GM23248 (cell line): ENCODE results near the gene ATP5F1D. TPM values are rescaled to one million over a fixed set of nuclear protein-coding genes. Genes with fewer than 3 reads are reported as not detected.

Experiments used
- DNase-seq: peaks from one replicate; pipeline ENCODE4 v3.0.0-alpha.2; 2015
- H2AFZ ChIP-seq: fragments of 200-600 bp; sonication (generic); 2 replicates; pipeline ENCODE4 v1.6.1; 2016; ENCODE audit warnings: antibody characterized with exemption
- H3F3A ChIP-seq: fragments of 200-600 bp; sonication (generic); 2 replicates; pipeline ENCODE4 v1.6.1; 2016; ENCODE audit warnings: mild to moderate bottlenecking, antibody characterized with exemption, mixed run types; ENCODE audit not compliant: insufficient read depth
- H3K27ac ChIP-seq: fragments of 200-600 bp; sonication (generic); 2 replicates; pipeline ENCODE4 v1.5.1; 2016; ENCODE audit warnings: mild to moderate bottlenecking
- H3K27me3 ChIP-seq: fragments of 200-600 bp; sonication (generic); replicated peaks from 2 replicates; pipeline ENCODE4 v1.6.1; 2016; ENCODE audit warnings: mild to moderate bottlenecking; ENCODE audit not compliant: insufficient read depth
- H3K36me3 ChIP-seq: fragments of 200-600 bp; sonication (generic); 2 replicates; pipeline ENCODE4 v1.6.1; 2016; ENCODE audit warnings: low read depth, mild to moderate bottlenecking
- H3K4me1 ChIP-seq: fragments of 200-600 bp; sonication (generic); 2 replicates; pipeline ENCODE4 v1.6.1; 2016; ENCODE audit warnings: mild to moderate bottlenecking; ENCODE audit not compliant: insufficient read depth
- H3K4me2 ChIP-seq: fragments of 200-600 bp; sonication (generic); one replicate; pipeline ENCODE4 v1.6.1; 2016; ENCODE audit warnings: mild to moderate bottlenecking; ENCODE audit not compliant: unreplicated experiment
- H3K4me3 ChIP-seq: fragments of 200-600 bp; sonication (generic); 2 replicates; pipeline ENCODE4 v1.5.1; 2016; ENCODE audit warnings: mild to moderate bottlenecking
- H3K79me2 ChIP-seq: fragments of 200-600 bp; sonication (generic); 2 replicates; pipeline ENCODE4 v1.6.1; 2016; ENCODE audit warnings: mild to moderate bottlenecking; ENCODE audit not compliant: insufficient read depth
- H3K9ac ChIP-seq: fragments of 200-600 bp; sonication (generic); 2 replicates; pipeline ENCODE4 v1.6.1; 2016; ENCODE audit warnings: mild to moderate bottlenecking
- H3K9me2 ChIP-seq: fragments of 200-600 bp; sonication (generic); 2 replicates; pipeline ENCODE4 v1.6.1; 2016; ENCODE audit warnings: mixed run types, mild to moderate bottlenecking, moderate library complexity; ENCODE audit not compliant: insufficient read depth
- H3K9me3 ChIP-seq: fragments of 200-600 bp; sonication (generic); one replicate; pipeline ENCODE4 v1.6.1; 2017; ENCODE audit warnings: low read depth
- H4K20me1 ChIP-seq: fragments of 200-600 bp; sonication (generic); 2 replicates; pipeline ENCODE4 v1.6.0; 2016; ENCODE audit not compliant: insufficient read depth
- EZH2 ChIP-seq: fragments of 200-600 bp; sonication (generic); IDR thresholded peaks from 2 replicates; pipeline ENCODE4 v1.6.1; 2018; ENCODE audit warnings: antibody characterized with exemption, mild to moderate bottlenecking; ENCODE audit not compliant: insufficient read depth, poor library complexity, severe bottlenecking
- EZH2phosphoT487 ChIP-seq: fragments of 200-600 bp; sonication (generic); IDR thresholded peaks from 2 replicates; pipeline ENCODE4 v1.6.1; 2018; ENCODE audit warnings: antibody characterized with exemption, moderate library complexity, mild to moderate bottlenecking, low read depth; ENCODE audit not compliant: insufficient read depth
- WGBS, 2 experiments: methylation state at CpG; one replicate each; pipeline ENCODE4 v1.1.6; 2015 to 2017; ENCODE audit warnings: low lambda C conversion rate in 2 of 2, low coverage in 1 of 2; ENCODE audit errors: missing lambda C conversion rate in 2 of 2; 5-methylcytosine and 5-hydroxymethylcytosine counted together
- in situ Hi-C: fragments of 300-500 bp; cut with MboI; formaldehyde crosslinking; loops from 2 replicates; pipeline ENCODE4 v1.15.0; 2020
- polyA plus RNA-seq: library from polyadenylated mRNA; unstranded; fragments of >200 nt; fragmentation: Nextera tagmentation; extraction: Ambion mirVana; gene quantifications from 2 replicates; pipeline ENCODE4 v1.2.1, GENCODE V29; 2016
- total RNA-seq: library from RNA; depleted of rRNA; stranded (reverse); fragments of >200 nt; shearing (Covaris generic); gene quantifications from 2 replicates; pipeline ENCODE4 v1.2.3, GENCODE V29; 2014

ATP5F1D gene
- total and polyA plus RNA-seq, 2 experiments from 2014 or later = 38.9 to 287 TPM

DNA sequence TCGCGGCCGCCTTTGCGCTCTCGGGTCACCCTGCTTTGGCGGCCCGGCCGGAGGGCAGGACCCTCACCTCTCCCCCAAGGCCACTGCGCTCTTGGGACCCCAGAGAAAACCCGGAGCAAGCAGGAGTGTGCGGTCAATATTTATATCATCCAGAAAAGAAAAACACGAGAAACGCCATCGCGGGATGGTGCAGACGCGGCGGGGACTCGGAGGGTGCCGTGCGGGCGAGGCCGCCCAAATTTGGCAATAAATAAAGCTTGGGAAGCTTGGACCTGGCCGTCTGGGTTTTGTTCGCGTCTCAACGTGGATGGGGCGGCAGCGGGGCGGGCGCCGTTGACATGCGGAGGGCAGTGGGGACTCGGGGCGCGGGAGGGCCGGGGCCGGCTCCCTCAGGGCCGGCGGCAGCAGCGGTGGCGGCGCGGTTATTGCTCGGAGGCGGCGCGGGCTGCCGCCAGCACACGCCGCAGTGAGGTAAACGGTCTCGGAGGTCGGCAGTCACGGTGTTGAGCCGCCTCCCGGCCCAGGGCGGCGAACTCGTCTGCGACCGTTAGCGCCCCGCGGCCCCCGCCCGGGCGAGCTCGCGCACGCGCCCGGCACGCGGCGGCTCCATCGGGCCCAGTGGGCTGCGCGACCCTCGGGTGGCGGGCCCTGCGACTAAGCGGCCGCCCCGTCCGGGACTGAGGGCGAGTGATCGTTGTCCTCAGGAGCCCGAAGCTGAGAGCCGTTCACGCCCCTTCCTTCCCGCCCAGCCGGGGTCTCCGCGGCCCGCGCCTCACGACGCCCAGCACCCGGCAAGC is 13.2 kb upstream of the ATP5F1D start:
- H3K9ac ChIP-seq = no peak overlapping the region
- H3K36me3 ChIP-seq = 0 out of 2 replicates have a peak, but pooled peaks cover 3% of the 10 kb centered on the region
- TF ChIP-seq EZH2 (no peak), EZH2phosphoT487 (no peak)

DNA sequence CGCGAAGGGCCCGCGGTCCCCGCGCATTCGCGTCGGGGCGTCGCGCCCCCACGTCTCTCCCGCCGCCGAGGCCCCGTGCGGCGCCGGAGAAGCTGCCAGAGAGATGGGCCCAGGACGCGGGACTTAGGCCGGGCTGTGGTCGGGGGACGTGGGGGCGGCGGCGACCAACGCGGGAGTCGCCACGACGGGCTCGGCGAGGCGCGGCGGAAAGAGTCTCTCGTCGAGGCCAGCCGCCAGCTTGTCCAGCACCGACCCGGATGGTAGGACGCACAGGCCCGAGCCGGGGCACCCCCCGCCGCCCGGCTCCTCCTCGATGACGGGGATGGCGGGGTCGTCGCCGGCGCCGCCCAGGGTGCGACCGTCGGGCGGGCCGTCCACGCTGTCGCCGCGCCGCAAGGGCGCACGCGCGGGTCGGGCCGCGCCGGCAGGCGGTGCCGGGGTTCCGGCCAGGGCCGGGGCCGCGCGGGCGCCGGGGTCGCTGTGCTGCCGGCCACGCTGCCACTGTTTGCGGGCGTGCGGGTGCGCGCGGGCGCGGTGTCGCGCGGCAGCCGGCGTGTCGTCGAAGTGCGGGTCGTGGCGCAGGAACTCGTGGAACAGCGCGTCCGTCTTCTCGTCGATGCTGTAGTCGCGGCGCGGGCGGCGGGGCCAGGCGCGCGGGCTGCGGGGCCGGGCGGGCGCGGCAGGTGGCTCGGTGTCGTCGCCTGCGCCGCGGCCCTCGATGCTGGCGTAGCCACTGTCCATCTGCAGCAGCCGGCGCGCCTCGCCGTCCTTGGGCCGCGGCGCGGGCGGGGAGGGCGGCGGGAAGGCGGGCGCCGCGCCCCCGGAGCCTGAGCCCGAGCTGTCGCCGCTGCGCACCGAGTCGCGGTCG is 12.3 kb upstream of the ATP5F1D start:
- H4K20me1 ChIP-seq = no peaks in the 10 kb centered on the region
- H3K9me3 ChIP-seq = no peaks in the 10 kb centered on the region
- no peak overlapping the region for H3K27ac ChIP-seq
- 0 out of 2 replicates have a peak, but pooled peaks cover 3% of the 10 kb centered on the region for H3K36me3 ChIP-seq
- no peak for TF ChIP-seq EZH2
- TF ChIP-seq EZH2phosphoT487 = no peak
- no peaks in the 10 kb centered on the region for H3K9me2 ChIP-seq
- 0 out of 2 replicates have a peak, but pooled peaks cover 5% of the 10 kb centered on the region for H3F3A ChIP-seq
- no peak for DNase-seq
- no peaks in the 10 kb centered on the region for H3K27me3 ChIP-seq
- H3K79me2 ChIP-seq = no peaks in the 10 kb centered on the region
- H3K9ac ChIP-seq = no peak overlapping the region
- 96 to 99% methylated on average over 48 to 158 of the region's 158 CpGs for WGBS, 2 experiments
- in situ Hi-C loops = no loop called here
- H3K4me1 ChIP-seq = no peaks in the 10 kb centered on the region
- H2AFZ ChIP-seq = no peak overlapping the region
- no peak overlapping the region for H3K4me3 ChIP-seq
- no peak overlapping the region for H3K4me2 ChIP-seq

More for the DNA sequence above, 13.2 kb upstream of the ATP5F1D start:
- Histone ChIP-seq H3F3A (0 out of 2 replicates have a peak, but pooled peaks cover 5% of the 10 kb centered on the region), H3K4me2 (no peak overlapping the region), H4K20me1 (no peaks in the 10 kb centered on the region), H2AFZ (no peak overlapping the region), H3K27me3 (no peaks in the 10 kb centered on the region), H3K9me2 (no peaks in the 10 kb centered on the region), H3K4me1 (no peaks in the 10 kb centered on the region), H3K9me3 (no peaks in the 10 kb centered on the region), H3K27ac (no peak overlapping the region), H3K4me3 (no peak overlapping the region), H3K79me2 (no peaks in the 10 kb centered on the region)
- in situ Hi-C loops = no loop called here
- WGBS, 2 experiments = 97 to 98% methylated on average over 35 to 100 of the region's 100 CpGs
- no peak for DNase-seq

DNA sequence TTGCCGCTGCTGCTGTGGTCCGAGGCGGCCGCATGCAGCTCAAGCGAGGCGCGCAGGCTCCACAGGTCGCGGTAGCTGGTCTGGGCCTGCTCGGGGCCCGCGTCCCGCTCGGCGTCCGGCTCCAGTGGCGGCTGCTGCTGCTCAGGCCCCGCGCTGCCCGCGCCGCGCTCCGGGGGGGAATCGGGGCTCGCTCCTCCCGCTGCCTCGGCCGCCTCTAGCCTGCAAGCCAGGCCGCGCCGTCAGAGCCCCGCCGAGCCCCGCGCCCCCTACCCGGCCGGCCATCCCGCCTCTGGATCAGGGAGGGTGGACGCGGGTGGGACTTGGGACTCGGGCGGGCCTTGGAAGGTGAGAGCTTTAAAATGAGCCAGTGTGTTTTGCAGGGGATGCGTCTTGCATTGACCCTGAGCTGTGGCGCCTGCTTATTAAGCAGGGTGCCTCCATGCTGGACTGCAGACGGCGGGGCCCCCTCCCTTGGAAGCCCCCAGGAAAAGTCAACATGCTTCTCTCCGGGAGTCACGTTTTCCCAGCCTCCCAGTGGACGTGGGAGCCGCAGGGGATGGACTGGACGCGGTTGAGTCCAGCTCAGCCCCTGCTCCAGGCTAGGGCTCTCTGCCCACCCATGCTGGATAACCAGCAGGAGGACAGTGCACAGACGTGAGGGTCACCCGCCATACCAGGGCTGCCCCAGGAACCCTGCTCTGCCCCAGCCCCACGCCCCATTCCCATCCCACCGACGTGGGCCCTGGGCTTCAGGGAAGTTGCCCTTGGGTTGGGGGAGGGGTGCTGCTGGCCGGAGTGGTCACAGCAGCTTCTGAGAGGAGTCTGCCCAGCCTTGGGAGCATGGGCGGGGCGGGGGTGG is 11.4 kb upstream of the ATP5F1D start:
- Histone ChIP-seq H4K20me1 (no peaks in the 10 kb centered on the region), H3F3A (0 out of 2 replicates have a peak, but pooled peaks cover 5% of the 10 kb centered on the region), H3K36me3 (0 out of 2 replicates have a peak, but pooled peaks cover 3% of the 10 kb centered on the region), H3K4me3 (no peak overlapping the region), H3K9me3 (no peaks in the 10 kb centered on the region), H3K9me2 (no peaks in the 10 kb centered on the region), H3K27me3 (no peaks in the 10 kb centered on the region), H3K4me1 (no peaks in the 10 kb centered on the region), H3K27ac (no peak overlapping the region), H3K9ac (no peak overlapping the region), H3K4me2 (no peak overlapping the region), H3K79me2 (no peaks in the 10 kb centered on the region), H2AFZ (no peak overlapping the region)
- no peak for DNase-seq
- WGBS, 2 experiments = 82 to 90% methylated on average over 19 to 60 of the region's 61 CpGs
- TF ChIP-seq EZH2 (no peak), EZH2phosphoT487 (no peak)
- in situ Hi-C loops = no loop called here
